ENCODE data around the gene LIM2.

- TF ChIP-seq MXD4 (CRISPR knock-in tag; IDR thresholded peaks at IDR 0.05; ENCODE audit: borderline replicate concordance) = no peak
- TF ChIP-seq, protein P1, sequence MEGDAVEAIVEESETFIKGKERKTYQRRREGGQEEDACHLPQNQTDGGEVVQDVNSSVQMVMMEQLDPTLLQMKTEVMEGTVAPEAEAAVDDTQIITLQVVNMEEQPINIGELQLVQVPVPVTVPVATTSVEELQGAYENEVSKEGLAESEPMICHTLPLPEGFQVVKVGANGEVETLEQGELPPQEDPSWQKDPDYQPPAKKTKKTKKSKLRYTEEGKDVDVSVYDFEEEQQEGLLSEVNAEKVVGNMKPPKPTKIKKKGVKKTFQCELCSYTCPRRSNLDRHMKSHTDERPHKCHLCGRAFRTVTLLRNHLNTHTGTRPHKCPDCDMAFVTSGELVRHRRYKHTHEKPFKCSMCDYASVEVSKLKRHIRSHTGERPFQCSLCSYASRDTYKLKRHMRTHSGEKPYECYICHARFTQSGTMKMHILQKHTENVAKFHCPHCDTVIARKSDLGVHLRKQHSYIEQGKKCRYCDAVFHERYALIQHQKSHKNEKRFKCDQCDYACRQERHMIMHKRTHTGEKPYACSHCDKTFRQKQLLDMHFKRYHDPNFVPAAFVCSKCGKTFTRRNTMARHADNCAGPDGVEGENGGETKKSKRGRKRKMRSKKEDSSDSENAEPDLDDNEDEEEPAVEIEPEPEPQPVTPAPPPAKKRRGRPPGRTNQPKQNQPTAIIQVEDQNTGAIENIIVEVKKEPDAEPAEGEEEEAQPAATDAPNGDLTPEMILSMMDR (IDR thresholded peaks at IDR 0.05) = no peak
- TF ChIP-seq MAX (CRISPR knock-in tag; IDR thresholded peaks at IDR 0.05) = no peak
- TF ChIP-seq TEAD4 (CRISPR knock-in tag; IDR thresholded peaks at IDR 0.05) = no peak
- no peak for TF ChIP-seq SP1 (CRISPR knock-in tag; conservative IDR thresholded peaks at IDR 0.05)
- no peak for TF ChIP-seq ZNF263 (CRISPR knock-in tag; IDR thresholded peaks at IDR 0.05; ENCODE audit: low read depth)
- no peak for TF ChIP-seq ELF4 (CRISPR knock-in tag; IDR thresholded peaks at IDR 0.05; ENCODE audit: low read depth)
- no peak for TF ChIP-seq ETV6 (CRISPR knock-in tag; IDR thresholded peaks at IDR 0.05)
- TF ChIP-seq IRF1 (CRISPR knock-in tag; IDR thresholded peaks at IDR 0.05) = no peak
- no peak for TF ChIP-seq ESRRA (CRISPR knock-in tag; IDR thresholded peaks at IDR 0.05; ENCODE audit: borderline replicate concordance)
- TF ChIP-seq CREM (CRISPR knock-in tag; IDR thresholded peaks at IDR 0.05) = no peak
- TF ChIP-seq ATF6 (CRISPR knock-in tag; IDR thresholded peaks at IDR 0.05) = no peak
These were observed 40.4 kb downstream of the LIM2 start for GRCh38 chr19:51347209-51347928.

Measured in WTC11 (cell line).